HepG2 (cell line): ENCODE measurements around the gene HS3ST5. TPM values are rescaled to one million over a fixed set of nuclear protein-coding genes. Genes with fewer than 3 reads are reported as not detected.

Experiments used
- HCFC1 ChIP-seq: fragments of 150-350 bp; IDR thresholded peaks from 2 replicates; pipeline ENCODE4 v1.6.1; 2014; ENCODE audit warnings: low read depth, low read length
- HMGXB4 ChIP-seq, 2 experiments: sonication (generic) in 1 of 2; formaldehyde crosslinking in 1 of 2; IDR thresholded peaks; 2 replicates each; pipeline versions ENCODE4 v1.4.0 to v1.6.1; 2018 to 2020; ENCODE audit warnings: missing genetic modification reagents in 2 of 2, borderline replicate concordance in 1 of 2, low read depth in 1 of 2, mild to moderate bottlenecking in 1 of 2, missing biosample characterization in 1 of 2
- HNRNPH1 ChIP-seq: fragments of 200-400 bp; formaldehyde crosslinking; optimal IDR thresholded peaks from 2 replicates; pipeline ENCODE3; 2017; ENCODE audit warnings: mild to moderate bottlenecking, low read depth, low read length
- IKZF1 ChIP-seq: fragments of 450-650 bp; IDR thresholded peaks from 2 replicates; pipeline ENCODE4 v1.7.1; 2016
- MTF2 ChIP-seq: sonication (generic); formaldehyde crosslinking; IDR thresholded peaks from 2 replicates; pipeline ENCODE4 v1.5.0; 2020; ENCODE audit warnings: missing genetic modification reagents, borderline replicate concordance
- NONO ChIP-seq, 2 experiments: fragments of 450-650 bp in 1 of 2; sonication (generic) in 1 of 2; formaldehyde crosslinking in 1 of 2; IDR thresholded peaks in 1 of 2; conservative IDR thresholded peaks in 1 of 2; 2 replicates each; pipeline versions ENCODE4 v1.6.1 to v1.8.0; 2017 to 2022; ENCODE audit warnings: mild to moderate bottlenecking in 1 of 2, missing genetic modification reagents in 1 of 2, moderate library complexity in 1 of 2
- PITX1 ChIP-seq: sonication (generic); formaldehyde crosslinking; IDR thresholded peaks from 2 replicates; pipeline ENCODE4 v1.5.1; 2020; ENCODE audit warnings: mild to moderate bottlenecking, missing genetic modification reagents
- RELA ChIP-seq: sonication (generic); formaldehyde crosslinking; IDR thresholded peaks from 2 replicates; pipeline ENCODE4 v1.4.0; 2020; ENCODE audit warnings: missing genetic modification reagents
- REPIN1 ChIP-seq: sonication (generic); formaldehyde crosslinking; IDR thresholded peaks from 2 replicates; pipeline ENCODE4 v1.8.0; 2022; ENCODE audit warnings: missing genetic modification reagents, low read depth, mild to moderate bottlenecking, borderline replicate concordance
- RFX5 ChIP-seq: IDR thresholded peaks from 2 replicates; pipeline ENCODE4 v1.6.1; 2011; ENCODE audit warnings: low read depth, low read length, improper control_type of control experiment
- SETDB1 ChIP-seq: sonication (generic); formaldehyde crosslinking; IDR thresholded peaks from 2 replicates; pipeline ENCODE4 v1.5.1; 2020; ENCODE audit warnings: missing genetic modification reagents, mild to moderate bottlenecking, borderline replicate concordance
- SP2 ChIP-seq: sonication (generic); formaldehyde crosslinking; IDR thresholded peaks from 2 replicates; pipeline ENCODE4 v1.5.1; 2020; ENCODE audit warnings: mild to moderate bottlenecking, missing genetic modification reagents
- ZFP36L2 ChIP-seq: sonication (generic); formaldehyde crosslinking; IDR thresholded peaks from 2 replicates; pipeline ENCODE4 v1.4.0; 2020; ENCODE audit warnings: missing genetic modification reagents
- ZNF160 ChIP-seq: sonication (generic); formaldehyde crosslinking; IDR thresholded peaks from 2 replicates; pipeline ENCODE4 v1.8.0; 2022; ENCODE audit warnings: mild to moderate bottlenecking, inconsistent platforms, missing genetic modification reagents
- ZNF431 ChIP-seq: sonication (generic); formaldehyde crosslinking; IDR thresholded peaks from 2 replicates; pipeline ENCODE4 v1.9.0; 2022; ENCODE audit warnings: missing genetic modification reagents, low read depth, mild to moderate bottlenecking, borderline replicate concordance
- ZNF660 ChIP-seq: sonication (generic); formaldehyde crosslinking; IDR thresholded peaks from 2 replicates; pipeline ENCODE4 v1.5.1; 2020; ENCODE audit warnings: mild to moderate bottlenecking, low read depth, missing genetic modification reagents, borderline replicate concordance
- polyA plus RNA-seq, 8 experiments: library from polyadenylated mRNA; depleted of rRNA in 3 of 8; stranded (reverse) in 7 of 8; unstranded in 1 of 8; fragments of >200 nt; fragmentation: Illumina TruSeq in 4 of 8; extraction: Trizol in 4 of 8; gene quantifications; 2 replicates each; pipeline versions ENCODE4 v1.2.1 to v1.2.3, GENCODE V29; 2011 to 2016; ENCODE audit warnings: low read depth in 4 of 8, missing spikeins in 1 of 8, mixed read lengths in 1 of 8; ENCODE audit not compliant: insufficient read depth in 1 of 8
- total RNA-seq, 5 experiments: library from RNA; depleted of rRNA; stranded (reverse); fragments of >200 nt; fragmentation: Illumina TruSeq; extraction: Trizol; gene quantifications; 2 replicates each; pipeline ENCODE4 v1.2.3, GENCODE V29; 2016; ENCODE audit warnings: low read depth in 1 of 5
- TF ChIP-seq, protein P1 (sequence below): IDR thresholded peaks from 2 replicates; pipeline ENCODE4 v1.6.1; 2016; ENCODE audit warnings: missing compliant biosample characterization, missing genetic modification reagents, borderline replicate concordance
- TF ChIP-seq, protein P2 (sequence below): IDR thresholded peaks from 2 replicates; pipeline ENCODE4 v1.4.0; 2020; ENCODE audit warnings: mild to moderate bottlenecking, missing genetic modification reagents
- TF ChIP-seq, protein P3 (sequence below): sonication (generic); formaldehyde crosslinking; IDR thresholded peaks from 2 replicates; pipeline ENCODE4 v1.4.0; 2020; ENCODE audit warnings: missing genetic modification reagents, borderline replicate concordance

HS3ST5 gene
- total and polyA plus RNA-seq, 2 of the 13 experiments (the other 11 are each of a cell fraction or from before 2014, with no cell fraction given), result 1.1 to 1.6 TPM

DNA sequence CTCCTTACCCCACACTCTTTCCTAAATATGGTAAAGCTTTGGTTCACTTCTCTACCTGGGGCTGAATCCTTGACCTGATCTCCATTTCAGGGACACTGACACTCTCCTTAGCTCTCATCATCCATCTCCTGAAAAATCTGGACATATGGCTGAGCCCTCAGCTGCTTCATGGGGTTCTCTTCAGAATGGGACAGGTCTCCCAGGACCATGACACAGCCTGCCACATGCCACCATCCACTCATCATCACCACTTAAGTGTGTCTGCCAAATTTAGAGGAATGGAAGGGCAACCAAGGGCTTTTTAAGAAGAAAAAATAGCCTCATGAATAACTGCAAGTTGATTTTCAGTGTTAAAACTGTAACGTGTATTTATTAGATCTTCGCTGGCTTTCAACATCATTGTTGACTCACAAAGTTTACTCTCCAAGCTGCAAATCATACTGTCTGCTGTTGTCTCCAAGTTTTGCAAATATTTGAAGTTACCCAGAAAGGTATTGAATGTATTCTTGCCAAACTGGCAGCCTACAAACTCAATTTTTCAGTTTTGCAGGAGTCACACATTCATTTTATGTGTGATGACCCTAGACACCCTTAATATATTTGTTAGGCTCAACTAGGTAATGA lies 41.1 kb downstream of the HS3ST5 start (continued):
- no peak for TF ChIP-seq HMGXB4 (CRISPR knock-in tag; IDR thresholded peaks at IDR 0.05; ENCODE audit: borderline replicate concordance in 1 of 2, low read depth in 1 of 2)
- no peak for TF ChIP-seq NONO (IDR thresholded peaks at IDR 0.05)
- TF ChIP-seq NONO (CRISPR knock-in tag; conservative IDR thresholded peaks at IDR 0.05), result peak; percentile 62; the same call in 1 of the 2 replicates
- TF ChIP-seq, protein P1, sequence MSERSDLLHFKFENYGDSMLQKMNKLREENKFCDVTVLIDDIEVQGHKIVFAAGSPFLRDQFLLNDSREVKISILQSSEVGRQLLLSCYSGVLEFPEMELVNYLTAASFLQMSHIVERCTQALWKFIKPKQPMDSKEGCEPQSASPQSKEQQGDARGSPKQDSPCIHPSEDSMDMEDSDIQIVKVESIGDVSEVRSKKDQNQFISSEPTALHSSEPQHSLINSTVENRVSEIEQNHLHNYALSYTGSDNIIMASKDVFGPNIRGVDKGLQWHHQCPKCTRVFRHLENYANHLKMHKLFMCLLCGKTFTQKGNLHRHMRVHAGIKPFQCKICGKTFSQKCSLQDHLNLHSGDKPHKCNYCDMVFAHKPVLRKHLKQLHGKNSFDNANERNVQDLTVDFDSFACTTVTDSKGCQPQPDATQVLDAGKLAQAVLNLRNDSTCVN (CRISPR knock-in tag), result no peak
- no peak for TF ChIP-seq IKZF1
- no peak for TF ChIP-seq SETDB1 (CRISPR knock-in tag)
- TF ChIP-seq HNRNPH1, result no peak
- TF ChIP-seq ZNF431, result no peak
- TF ChIP-seq SP2 (CRISPR knock-in tag), result no peak
- TF ChIP-seq, protein P2, sequence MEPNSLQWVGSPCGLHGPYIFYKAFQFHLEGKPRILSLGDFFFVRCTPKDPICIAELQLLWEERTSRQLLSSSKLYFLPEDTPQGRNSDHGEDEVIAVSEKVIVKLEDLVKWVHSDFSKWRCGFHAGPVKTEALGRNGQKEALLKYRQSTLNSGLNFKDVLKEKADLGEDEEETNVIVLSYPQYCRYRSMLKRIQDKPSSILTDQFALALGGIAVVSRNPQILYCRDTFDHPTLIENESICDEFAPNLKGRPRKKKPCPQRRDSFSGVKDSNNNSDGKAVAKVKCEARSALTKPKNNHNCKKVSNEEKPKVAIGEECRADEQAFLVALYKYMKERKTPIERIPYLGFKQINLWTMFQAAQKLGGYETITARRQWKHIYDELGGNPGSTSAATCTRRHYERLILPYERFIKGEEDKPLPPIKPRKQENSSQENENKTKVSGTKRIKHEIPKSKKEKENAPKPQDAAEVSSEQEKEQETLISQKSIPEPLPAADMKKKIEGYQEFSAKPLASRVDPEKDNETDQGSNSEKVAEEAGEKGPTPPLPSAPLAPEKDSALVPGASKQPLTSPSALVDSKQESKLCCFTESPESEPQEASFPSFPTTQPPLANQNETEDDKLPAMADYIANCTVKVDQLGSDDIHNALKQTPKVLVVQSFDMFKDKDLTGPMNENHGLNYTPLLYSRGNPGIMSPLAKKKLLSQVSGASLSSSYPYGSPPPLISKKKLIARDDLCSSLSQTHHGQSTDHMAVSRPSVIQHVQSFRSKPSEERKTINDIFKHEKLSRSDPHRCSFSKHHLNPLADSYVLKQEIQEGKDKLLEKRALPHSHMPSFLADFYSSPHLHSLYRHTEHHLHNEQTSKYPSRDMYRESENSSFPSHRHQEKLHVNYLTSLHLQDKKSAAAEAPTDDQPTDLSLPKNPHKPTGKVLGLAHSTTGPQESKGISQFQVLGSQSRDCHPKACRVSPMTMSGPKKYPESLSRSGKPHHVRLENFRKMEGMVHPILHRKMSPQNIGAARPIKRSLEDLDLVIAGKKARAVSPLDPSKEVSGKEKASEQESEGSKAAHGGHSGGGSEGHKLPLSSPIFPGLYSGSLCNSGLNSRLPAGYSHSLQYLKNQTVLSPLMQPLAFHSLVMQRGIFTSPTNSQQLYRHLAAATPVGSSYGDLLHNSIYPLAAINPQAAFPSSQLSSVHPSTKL (CRISPR knock-in tag), result peak; percentile 92
- TF ChIP-seq HCFC1, result no peak
- TF ChIP-seq RELA (CRISPR knock-in tag), result no peak
- TF ChIP-seq ZFP36L2, result no peak
- TF ChIP-seq PITX1, result no peak
- no peak for TF ChIP-seq RFX5
- TF ChIP-seq, protein P3, sequence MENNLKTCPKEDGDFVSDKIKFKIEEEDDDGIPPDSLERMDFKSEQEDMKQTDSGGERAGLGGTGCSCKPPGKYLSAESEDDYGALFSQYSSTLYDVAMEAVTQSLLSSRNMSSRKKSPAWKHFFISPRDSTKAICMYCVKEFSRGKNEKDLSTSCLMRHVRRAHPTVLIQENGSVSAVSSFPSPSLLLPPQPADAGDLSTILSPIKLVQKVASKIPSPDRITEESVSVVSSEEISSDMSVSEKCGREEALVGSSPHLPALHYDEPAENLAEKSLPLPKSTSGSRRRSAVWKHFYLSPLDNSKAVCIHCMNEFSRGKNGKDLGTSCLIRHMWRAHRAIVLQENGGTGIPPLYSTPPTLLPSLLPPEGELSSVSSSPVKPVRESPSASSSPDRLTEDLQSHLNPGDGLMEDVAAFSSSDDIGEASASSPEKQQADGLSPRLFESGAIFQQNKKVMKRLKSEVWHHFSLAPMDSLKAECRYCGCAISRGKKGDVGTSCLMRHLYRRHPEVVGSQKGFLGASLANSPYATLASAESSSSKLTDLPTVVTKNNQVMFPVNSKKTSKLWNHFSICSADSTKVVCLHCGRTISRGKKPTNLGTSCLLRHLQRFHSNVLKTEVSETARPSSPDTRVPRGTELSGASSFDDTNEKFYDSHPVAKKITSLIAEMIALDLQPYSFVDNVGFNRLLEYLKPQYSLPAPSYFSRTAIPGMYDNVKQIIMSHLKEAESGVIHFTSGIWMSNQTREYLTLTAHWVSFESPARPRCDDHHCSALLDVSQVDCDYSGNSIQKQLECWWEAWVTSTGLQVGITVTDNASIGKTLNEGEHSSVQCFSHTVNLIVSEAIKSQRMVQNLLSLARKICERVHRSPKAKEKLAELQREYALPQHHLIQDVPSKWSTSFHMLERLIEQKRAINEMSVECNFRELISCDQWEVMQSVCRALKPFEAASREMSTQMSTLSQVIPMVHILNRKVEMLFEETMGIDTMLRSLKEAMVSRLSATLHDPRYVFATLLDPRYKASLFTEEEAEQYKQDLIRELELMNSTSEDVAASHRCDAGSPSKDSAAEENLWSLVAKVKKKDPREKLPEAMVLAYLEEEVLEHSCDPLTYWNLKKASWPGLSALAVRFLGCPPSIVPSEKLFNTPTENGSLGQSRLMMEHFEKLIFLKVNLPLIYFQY (CRISPR knock-in tag), result no peak
- TF ChIP-seq ZNF160 (CRISPR knock-in tag), result no peak
- no peak for TF ChIP-seq MTF2 (CRISPR knock-in tag)
- no peak for TF ChIP-seq REPIN1
- no peak for TF ChIP-seq ZNF660 (CRISPR knock-in tag)
